HCT116 (cell line): Measurements from ENCODE around the gene ELP6. TPM values are rescaled to one million over a fixed set of nuclear protein-coding genes. Genes with fewer than 3 reads are reported as not detected.

Source experiments
- ATAC-seq: fragments of 200-7000 bp; cut with Tn5 transposase; 2 replicates; pipeline ENCODE4 v1.9.1; 2020; ENCODE audit warnings: mild to moderate bottlenecking, moderate library complexity
- BruUV-seq: library from RNA; stranded (reverse); fragments of 400-500 nt; replicated peaks from 2 replicates; lab custom pipeline; 2021; lab: Mats Ljungman, UMichigan
- CTCF ChIA-PET: fragments of 300-600 bp; sonication (Branson Sonifier 250); formaldehyde crosslinking; loops from one replicate; lab custom pipeline; 2021; ENCODE audit warnings: antibody characterized with exemption; lab: Charles Lee
- POLR2A ChIA-PET: fragments of 300-600, 350-600 bp; sonication (Branson Sonifier 250); formaldehyde crosslinking; loops from one replicate; lab custom pipeline; 2021; ENCODE audit warnings: antibody characterized with exemption; lab: Charles Lee
- RAD21 ChIA-PET, 2 experiments: fragments of 300-600 bp; sonication (Branson Sonifier 250); formaldehyde crosslinking; loops; one replicate each; lab custom pipeline; 2023; ENCODE audit warnings: low total read pairs in 2 of 2; ENCODE audit not compliant: uncharacterized antibody in 2 of 2, unreplicated experiment in 2 of 2, low non-redundant PET in 1 of 2; lab: Charles Lee
- DNase-seq: peaks from one replicate; pipeline ENCODE4 v3.0.0-alpha.2; 2010; ENCODE audit warnings: low read depth, low spot score
- H2AFZ ChIP-seq: fragments of 200-600 bp; shearing (Covaris generic), sonication (generic); 2 replicates; pipeline ENCODE4 v1.6.1; 2017; ENCODE audit warnings: low read depth, mixed run types, mixed read lengths, antibody characterized with exemption, low read length; ENCODE audit not compliant: poor library complexity, severe bottlenecking
- H3K27ac ChIP-seq: 2 replicates; pipeline ENCODE4 v1.5.1; 2012; ENCODE audit warnings: low read depth, low read length
- H3K27me3 ChIP-seq: fragments of 200-600 bp; sonication (generic); 2 replicates; pipeline ENCODE4 v1.6.1; 2016; ENCODE audit warnings: mixed run types, low read length, mixed read lengths; ENCODE audit not compliant: insufficient read depth
- H3K36me3 ChIP-seq, 2 experiments: fragments of 200-500 bp in 1 of 2; fragments of 200-600 bp in 1 of 2; sonication (Bioruptor generic) in 1 of 2; sonication (generic) in 1 of 2; 2 replicates each; pipeline versions ENCODE4 v1.5.1 to v1.6.1; 2014 to 2016; ENCODE audit warnings: low read length in 2 of 2, inconsistent platforms in 1 of 2, mixed read lengths in 1 of 2, mixed run types in 1 of 2; ENCODE audit not compliant: insufficient read depth in 2 of 2, control insufficient read depth in 1 of 2
- H3K4me1 ChIP-seq, 2 experiments: fragments of 200-600 bp in 1 of 2; sonication (generic) in 1 of 2; 2 replicates each; pipeline versions ENCODE4 v1.5.1 to v1.6.1; 2012 to 2017; ENCODE audit warnings: low read length in 2 of 2, inconsistent platforms in 1 of 2, mild to moderate bottlenecking in 1 of 2, mixed read lengths in 1 of 2, mixed run types in 1 of 2, moderate library complexity in 1 of 2; ENCODE audit not compliant: insufficient read depth in 2 of 2, control insufficient read depth in 1 of 2
- H3K4me2 ChIP-seq: fragments of 200-600 bp; sonication (generic); 2 replicates; pipeline ENCODE4 v1.6.1; 2017; ENCODE audit warnings: mixed run types, low read length, mixed read lengths
- H3K4me3 ChIP-seq, 2 experiments: fragments of 200-600 bp in 1 of 2; sonication (generic) in 1 of 2; replicated peaks in 1 of 2; 2 replicates each; pipeline ENCODE4 v1.5.1; 2011 to 2016; ENCODE audit warnings: low read length in 2 of 2, control low read depth in 1 of 2, low read depth in 1 of 2, mild to moderate bottlenecking in 1 of 2, mixed read lengths in 1 of 2, mixed run types in 1 of 2
- H3K79me2 ChIP-seq: fragments of 200-600 bp; sonication (generic); 2 replicates; pipeline ENCODE4 v1.6.1; 2017; ENCODE audit warnings: mild to moderate bottlenecking, mixed run types, low read length, moderate library complexity, mixed read lengths; ENCODE audit not compliant: insufficient read depth
- H3K9ac ChIP-seq: fragments of 200-600 bp; sonication (generic); 2 replicates; pipeline ENCODE4 v1.6.1; 2016; ENCODE audit warnings: low read length, mixed read lengths
- H3K9me2 ChIP-seq: fragments of 200-600 bp; sonication (generic), shearing (Covaris generic); 2 replicates; pipeline ENCODE4 v1.6.1; 2017; ENCODE audit warnings: mixed run types, mild to moderate bottlenecking, moderate library complexity; ENCODE audit not compliant: insufficient read depth
- H3K9me3 ChIP-seq, 2 experiments: fragments of 200-500 bp in 1 of 2; fragments of 200-600 bp in 1 of 2; sonication (Bioruptor generic) in 1 of 2; sonication (generic) in 1 of 2; 2 replicates each; pipeline ENCODE4 v1.6.1; 2014 to 2017; ENCODE audit warnings: low read length in 2 of 2, mixed read lengths in 2 of 2, inconsistent platforms in 1 of 2, low read depth in 1 of 2, mild to moderate bottlenecking in 1 of 2, mixed run types in 1 of 2, moderate library complexity in 1 of 2; ENCODE audit not compliant: control insufficient read depth in 1 of 2, insufficient read depth in 1 of 2
- H4K20me1 ChIP-seq: fragments of 200-600 bp; sonication (generic), shearing (Covaris generic); 2 replicates; pipeline ENCODE4 v1.6.1; 2017; ENCODE audit warnings: mixed run types, mild to moderate bottlenecking, moderate library complexity; ENCODE audit not compliant: insufficient read depth
- CBX3 ChIP-seq: IDR thresholded peaks from 2 replicates; pipeline ENCODE4 v1.6.1; 2012; ENCODE audit warnings: low read depth
- CEBPB ChIP-seq: IDR thresholded peaks from 2 replicates; pipeline ENCODE4 v1.6.1; 2012; ENCODE audit warnings: low read depth
- CTCF ChIP-seq, 3 experiments: fragments of 200-600 bp in 1 of 3; sonication (generic) in 1 of 3; IDR thresholded peaks in 2 of 3; conservative IDR thresholded peaks in 1 of 3; 2 replicates each; pipeline ENCODE4 v1.5.1; 2012 to 2017; ENCODE audit warnings: low read depth in 2 of 3, low read length in 2 of 3, antibody characterized with exemption in 1 of 3, borderline replicate concordance in 1 of 3, control low read depth in 1 of 3, mild to moderate bottlenecking in 1 of 3, mixed read lengths in 1 of 3, mixed run types in 1 of 3, moderate library complexity in 1 of 3; ENCODE audit not compliant: insufficient read depth in 1 of 3
- EGR1 ChIP-seq: IDR thresholded peaks from 2 replicates; pipeline ENCODE4 v1.6.1; 2012; ENCODE audit warnings: low read depth
- ELF1 ChIP-seq: IDR thresholded peaks from 2 replicates; pipeline ENCODE4 v1.6.1; 2012; ENCODE audit warnings: low read depth, borderline replicate concordance
- EZH2 ChIP-seq: fragments of 200-600 bp; sonication (generic); IDR thresholded peaks from 2 replicates; pipeline ENCODE4 v1.6.1; 2017; ENCODE audit warnings: antibody characterized with exemption, mixed run types
- EZH2phosphoT487 ChIP-seq: fragments of 200-600 bp; IDR thresholded peaks from 2 replicates; pipeline ENCODE4 v1.6.1; 2018; ENCODE audit warnings: antibody characterized with exemption, borderline replicate concordance
- FOSL1 ChIP-seq: IDR thresholded peaks from 2 replicates; pipeline ENCODE4 v1.6.1; 2012; ENCODE audit warnings: low read depth
- JUND ChIP-seq: IDR thresholded peaks from 2 replicates; pipeline ENCODE4 v1.6.1; 2012
- MAX ChIP-seq: IDR thresholded peaks from 2 replicates; pipeline ENCODE4 v1.6.1; 2012
- POLR2A ChIP-seq: IDR thresholded peaks from 2 replicates; pipeline ENCODE4 v1.7.0; 2011; ENCODE audit warnings: borderline replicate concordance; ENCODE audit not compliant: insufficient read depth, insufficient read length; ENCODE audit errors: extremely low read depth
- POLR2AphosphoS5 ChIP-seq: IDR thresholded peaks from 2 replicates; pipeline ENCODE4 v1.6.1; 2011; ENCODE audit warnings: mild to moderate bottlenecking, low read depth, low read length, moderate library complexity
- RAD21 ChIP-seq: IDR thresholded peaks from 2 replicates; pipeline ENCODE4 v1.6.1; 2012; ENCODE audit warnings: low read depth, mild to moderate bottlenecking
- SIN3A ChIP-seq: IDR thresholded peaks from 2 replicates; pipeline ENCODE4 v1.6.1; 2012; ENCODE audit warnings: low read depth
- SP1 ChIP-seq: IDR thresholded peaks from 2 replicates; pipeline ENCODE4 v1.6.1; 2012; ENCODE audit warnings: low read depth
- SRF ChIP-seq: IDR thresholded peaks from 2 replicates; pipeline ENCODE4 v1.6.1; 2012; ENCODE audit warnings: low read depth
- YY1 ChIP-seq: IDR thresholded peaks from 2 replicates; pipeline ENCODE4 v1.6.1; 2011; ENCODE audit warnings: low read length, low read depth, moderate library complexity, mild to moderate bottlenecking; ENCODE audit not compliant: insufficient replicate concordance; ENCODE audit errors: extremely low read depth
- ZFX ChIP-seq: fragments of 450-650 bp; IDR thresholded peaks from 2 replicates; pipeline ENCODE4 v1.6.1; 2017
- intact Hi-C: fragments of 100-400 bp; cut with micrococcal nuclease; formaldehyde crosslinking; loops from 2 replicates; pipeline ENCODE4 v1.10.0; 2022
- total RNA-seq: library from RNA; stranded (reverse); gene quantifications from one replicate; pipeline ENCODE4 v1.2.1, GENCODE V29; 2021; ENCODE audit not compliant: unreplicated experiment
- TF ChIP-seq, protein P1 (sequence below): IDR thresholded peaks from 2 replicates; pipeline ENCODE4 v1.6.1; 2012; ENCODE audit warnings: low read depth

Gene ELP6
- total RNA-seq, 1 experiment from 2014 or later = 38.8 TPM

DNA sequence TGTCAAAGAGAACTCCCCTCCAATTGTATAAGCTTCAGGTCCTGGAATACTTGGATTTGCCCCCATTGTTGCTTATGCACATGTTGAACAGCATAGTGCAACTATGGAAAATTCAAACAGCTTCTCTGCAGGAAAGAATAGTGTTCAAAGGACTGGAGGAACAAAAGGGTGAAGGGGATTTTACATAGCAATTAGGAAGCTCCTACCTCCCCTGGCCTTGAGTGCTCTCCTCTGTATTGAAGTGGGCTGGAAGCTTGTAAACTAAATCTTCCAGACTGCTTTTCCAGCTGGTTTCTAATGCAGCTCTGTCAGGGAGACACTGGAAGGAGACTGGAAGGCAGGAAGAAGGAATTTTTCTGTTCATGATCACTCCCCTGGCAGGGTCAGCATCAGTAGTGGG, 7.2 kb upstream of the ELP6 start:
- TF ChIP-seq POLR2AphosphoS5 = no peak
- no peak for TF ChIP-seq JUND
- no peak for TF ChIP-seq RAD21
- TF ChIP-seq POLR2A = no peak
- TF ChIP-seq SRF = no peak
- no peak for TF ChIP-seq ZFX
- TF ChIP-seq, protein P1, sequence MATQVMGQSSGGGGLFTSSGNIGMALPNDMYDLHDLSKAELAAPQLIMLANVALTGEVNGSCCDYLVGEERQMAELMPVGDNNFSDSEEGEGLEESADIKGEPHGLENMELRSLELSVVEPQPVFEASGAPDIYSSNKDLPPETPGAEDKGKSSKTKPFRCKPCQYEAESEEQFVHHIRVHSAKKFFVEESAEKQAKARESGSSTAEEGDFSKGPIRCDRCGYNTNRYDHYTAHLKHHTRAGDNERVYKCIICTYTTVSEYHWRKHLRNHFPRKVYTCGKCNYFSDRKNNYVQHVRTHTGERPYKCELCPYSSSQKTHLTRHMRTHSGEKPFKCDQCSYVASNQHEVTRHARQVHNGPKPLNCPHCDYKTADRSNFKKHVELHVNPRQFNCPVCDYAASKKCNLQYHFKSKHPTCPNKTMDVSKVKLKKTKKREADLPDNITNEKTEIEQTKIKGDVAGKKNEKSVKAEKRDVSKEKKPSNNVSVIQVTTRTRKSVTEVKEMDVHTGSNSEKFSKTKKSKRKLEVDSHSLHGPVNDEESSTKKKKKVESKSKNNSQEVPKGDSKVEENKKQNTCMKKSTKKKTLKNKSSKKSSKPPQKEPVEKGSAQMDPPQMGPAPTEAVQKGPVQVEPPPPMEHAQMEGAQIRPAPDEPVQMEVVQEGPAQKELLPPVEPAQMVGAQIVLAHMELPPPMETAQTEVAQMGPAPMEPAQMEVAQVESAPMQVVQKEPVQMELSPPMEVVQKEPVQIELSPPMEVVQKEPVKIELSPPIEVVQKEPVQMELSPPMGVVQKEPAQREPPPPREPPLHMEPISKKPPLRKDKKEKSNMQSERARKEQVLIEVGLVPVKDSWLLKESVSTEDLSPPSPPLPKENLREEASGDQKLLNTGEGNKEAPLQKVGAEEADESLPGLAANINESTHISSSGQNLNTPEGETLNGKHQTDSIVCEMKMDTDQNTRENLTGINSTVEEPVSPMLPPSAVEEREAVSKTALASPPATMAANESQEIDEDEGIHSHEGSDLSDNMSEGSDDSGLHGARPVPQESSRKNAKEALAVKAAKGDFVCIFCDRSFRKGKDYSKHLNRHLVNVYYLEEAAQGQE = no peak
- TF ChIP-seq YY1 = no peak
- TF ChIP-seq MAX = no peak
- TF ChIP-seq ELF1 = no peak
- no peak for TF ChIP-seq SP1
- TF ChIP-seq SIN3A = no peak
- TF ChIP-seq EZH2phosphoT487 = no peak
- TF ChIP-seq EGR1 = no peak
- TF ChIP-seq CEBPB = no peak
- no peak for TF ChIP-seq FOSL1
- no peak for TF ChIP-seq EZH2
- no peak for TF ChIP-seq CTCF (IDR thresholded peaks at IDR 0.05 in 2 of 3, conservative IDR thresholded peaks at IDR 0.05 in 1 of 3; ENCODE audit: borderline replicate concordance in 1 of 3, insufficient read depth in 1 of 3, low read depth in 2 of 3, low read length in 2 of 3)
- TF ChIP-seq CBX3 = no peak
- Histone ChIP-seq H3K4me2 (no peak overlapping the region), H3K79me2 (no peaks in the 10 kb centered on the region), H2AFZ (no peak overlapping the region), H3K27ac (no peak overlapping the region), H3K4me3 (no peak overlapping the region), H3K4me1 (peaks cover 12 to 18% of the 10 kb centered on the region in 2 experiments), H3K36me3 (no peaks in the 10 kb centered on the region), H3K9me2 (no peaks in the 10 kb centered on the region), H3K9ac (no peak overlapping the region), H3K9me3 (no peaks in the 10 kb centered on the region), H4K20me1 (no peaks in the 10 kb centered on the region), H3K27me3 (no peaks in the 10 kb centered on the region)
- RAD21 ChIA-PET = no interaction called here
- no TSS peak for BruUV-seq
- ATAC-seq (no peak), DNase-seq (no peak)
- CTCF ChIA-PET = interaction anchor here (0.8 to 1.8 kb wide), 3 partner anchors 268 to 305 kb away, joined by 3 to 11 read pairs (median 5); no protein-coding TSS in a partner anchor
- POLR2A ChIA-PET = no interaction called here
- intact Hi-C loops = loop anchor here (5.0 kb wide), 1 partner anchor 472 kb away; no protein-coding TSS in a partner anchor
